T-cell (primary cell): ENCODE data around the gene SHC2. TPM values are rescaled to one million over a fixed set of nuclear protein-coding genes. Genes with fewer than 3 reads are reported as not detected.

Experiments
- ATAC-seq, 4 experiments: fragments of 200-7000 bp in 3 of 4; fragments of 150-1000 bp in 1 of 4; cut with Tn5 transposase; replicated peaks in 1 of 4; 1 replicate in 3 of 4; 2 replicates in 1 of 4; pipeline ENCODE4 v1.10.0; 2021; ENCODE audit warnings: moderate library complexity in 3 of 4, mild to moderate bottlenecking in 2 of 4, moderate number of reproducible peaks in 1 of 4
- CTCF ChIA-PET, 2 donors: fragments of 300-600 bp; sonication (Branson Sonifier 250); formaldehyde crosslinking; loops; one replicate each; lab custom pipeline; 2022; ENCODE audit warnings: antibody characterized with exemption in 2 of 2; lab: Charles Lee
- POLR2A ChIA-PET, 2 donors: fragments of 300-600 bp; sonication (Branson Sonifier 250); formaldehyde crosslinking; loops; one replicate each; lab custom pipeline; 2022; ENCODE audit warnings: antibody characterized with exemption in 2 of 2; lab: Charles Lee
- DNase-seq, 35 experiments: peaks; one replicate each; pipeline versions ENCODE4 v3.0.0 to v3.0.0-alpha.2; 2013 to 2023
- H3K27ac ChIP-seq: one replicate; pipeline ENCODE4 v1.5.1; 2013; ENCODE audit warnings: low read length
- H3K27me3 ChIP-seq, 2 experiments: replicated peaks in 1 of 2; 1 replicate in 1 of 2; 2 replicates in 1 of 2; pipeline versions ENCODE4 v1.6.1 to v1.7.0; 2013; ENCODE audit warnings: low read length in 1 of 2, mixed read lengths in 1 of 2; ENCODE audit not compliant: control insufficient read depth in 2 of 2, insufficient read depth in 2 of 2; ENCODE audit errors: extremely low read depth in 1 of 2
- H3K36me3 ChIP-seq, 2 donors: 1 replicate in 1 of 2; 2 replicates in 1 of 2; pipeline versions ENCODE4 v1.6.1 to v1.7.0; 2013; ENCODE audit warnings: low read length in 1 of 2; ENCODE audit not compliant: control insufficient read depth in 2 of 2, insufficient read depth in 1 of 2; ENCODE audit errors: extremely low read depth in 1 of 2
- H3K4me1 ChIP-seq, 2 experiments: 1 replicate in 1 of 2; 2 replicates in 1 of 2; pipeline versions ENCODE4 v1.6.1 to v1.7.0; 2013; ENCODE audit warnings: low read length in 2 of 2, mixed read lengths in 1 of 2; ENCODE audit not compliant: insufficient read depth in 2 of 2, control insufficient read depth in 1 of 2; ENCODE audit errors: extremely low read depth in 1 of 2
- H3K4me3 ChIP-seq, 2 donors: 1 replicate in 1 of 2; 2 replicates in 1 of 2; pipeline versions ENCODE4 v1.5.1 to v1.7.0; 2013; ENCODE audit warnings: mild to moderate bottlenecking in 2 of 2, low read length in 1 of 2, moderate library complexity in 1 of 2; ENCODE audit not compliant: control insufficient read depth in 1 of 2; ENCODE audit errors: extremely low read depth in 1 of 2
- H3K9me3 ChIP-seq: 2 replicates; pipeline ENCODE4 v1.7.0; 2013
- H3K27ac Mint-ChIP-seq, 2 donors: one replicate each; pipeline ENCODE4 v1.8.0; 2020 to 2021; ENCODE audit warnings: mild to moderate bottlenecking in 2 of 2, mixed read lengths in 2 of 2
- H3K27me3 Mint-ChIP-seq, 2 donors: one replicate each; pipeline ENCODE4 v1.8.0; 2021 to 2022; ENCODE audit warnings: mixed read lengths in 2 of 2
- H3K36me3 Mint-ChIP-seq: one replicate; pipeline ENCODE4 v1.8.0; 2021; ENCODE audit warnings: mixed read lengths
- H3K4me1 Mint-ChIP-seq, 3 donors: one replicate each; pipeline ENCODE4 v1.8.0; 2020 to 2022; ENCODE audit warnings: mixed read lengths in 3 of 3, mild to moderate bottlenecking in 1 of 3
- H3K4me3 Mint-ChIP-seq, 3 donors: one replicate each; pipeline ENCODE4 v1.8.0; 2020 to 2022; ENCODE audit warnings: mild to moderate bottlenecking in 3 of 3, mixed read lengths in 3 of 3, moderate library complexity in 3 of 3
- H3K9me3 Mint-ChIP-seq, 3 donors: one replicate each; pipeline ENCODE4 v1.8.0; 2020 to 2022; ENCODE audit warnings: mixed read lengths in 3 of 3
- WGBS: methylation state at CpG from one replicate; pipeline ENCODE4 v1.1.5; 2013; ENCODE audit warnings: missing lambda C conversion rate; ENCODE audit not compliant: insufficient coverage; 5-methylcytosine and 5-hydroxymethylcytosine counted together
- total RNA-seq, 35 experiments: library from RNA in 6 of 35; stranded (reverse) in 6 of 35; fragments of 120-200 nt in 1 of 35; gene quantifications; one replicate each; pipeline versions ENCODE4 v1.2.1 to v1.2.4 and lab custom pipeline; 2013 to 2026

The SHC2 gene
- total RNA-seq, 5 donors from 2014 or later (not counting 1 experiment from before 2014, with no cell fraction given), result 0.66 to 4.4 (median 3.4) TPM

DNA sequence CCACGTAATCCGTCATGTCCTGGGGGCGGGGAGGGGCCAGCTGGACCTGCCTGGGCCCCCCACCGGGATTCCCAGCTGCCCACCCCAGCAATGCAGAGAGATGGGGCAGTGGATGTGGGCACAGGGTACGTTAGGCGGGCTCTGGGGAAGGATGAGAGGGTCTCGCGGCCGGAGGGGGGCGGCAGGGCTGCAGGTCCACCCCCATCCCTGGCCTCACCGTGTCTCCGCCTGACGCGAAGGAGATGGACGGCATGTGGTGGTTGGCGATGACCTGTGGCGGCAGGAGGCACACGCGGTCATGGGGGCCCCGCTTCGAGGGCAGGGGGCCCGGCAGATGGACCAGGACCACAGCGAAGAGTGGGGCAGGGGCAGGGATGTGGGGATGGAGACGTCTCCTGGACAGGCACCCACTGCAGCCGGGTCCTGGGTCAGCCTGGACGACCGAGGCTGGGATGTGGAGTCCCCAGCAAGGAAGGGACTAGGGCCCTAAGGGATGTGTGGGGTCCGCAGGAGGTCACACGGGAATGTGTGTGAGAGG is 24.4 kb downstream of the SHC2 start:
- Histone ChIP-seq H3K4me1 (no peaks in the 10 kb centered on the region), H3K9me3 (no peaks in the 10 kb centered on the region), H3K36me3 (no peaks in the 10 kb centered on the region), H3K27me3 (peaks cover 0 to 65% of the 10 kb centered on the region in 2 experiments), H3K4me3 (no peak overlapping the region), H3K27ac (no peak overlapping the region)
- Mint-ChIP-seq H3K9me3 (no peaks in the 10 kb centered on the region), H3K4me3 (no peak overlapping the region), H3K4me1 (no peaks in the 10 kb centered on the region), H3K36me3 (no peaks in the 10 kb centered on the region), H3K27ac (no peak overlapping the region), H3K27me3 (peaks cover 8 to 28% of the 10 kb centered on the region in 2 donors)
- ATAC-seq (no peak), DNase-seq (no peak)
- ChIA-PET POLR2A (no interaction called here), CTCF (interaction anchor here in 1 of 2 donors (0.6 kb wide), 1 partner anchor 255 kb away, joined by 4 read pairs; no protein-coding TSS in a partner anchor)
- 90% methylated on average over 23 of the region's 29 CpGs for WGBS

DNA sequence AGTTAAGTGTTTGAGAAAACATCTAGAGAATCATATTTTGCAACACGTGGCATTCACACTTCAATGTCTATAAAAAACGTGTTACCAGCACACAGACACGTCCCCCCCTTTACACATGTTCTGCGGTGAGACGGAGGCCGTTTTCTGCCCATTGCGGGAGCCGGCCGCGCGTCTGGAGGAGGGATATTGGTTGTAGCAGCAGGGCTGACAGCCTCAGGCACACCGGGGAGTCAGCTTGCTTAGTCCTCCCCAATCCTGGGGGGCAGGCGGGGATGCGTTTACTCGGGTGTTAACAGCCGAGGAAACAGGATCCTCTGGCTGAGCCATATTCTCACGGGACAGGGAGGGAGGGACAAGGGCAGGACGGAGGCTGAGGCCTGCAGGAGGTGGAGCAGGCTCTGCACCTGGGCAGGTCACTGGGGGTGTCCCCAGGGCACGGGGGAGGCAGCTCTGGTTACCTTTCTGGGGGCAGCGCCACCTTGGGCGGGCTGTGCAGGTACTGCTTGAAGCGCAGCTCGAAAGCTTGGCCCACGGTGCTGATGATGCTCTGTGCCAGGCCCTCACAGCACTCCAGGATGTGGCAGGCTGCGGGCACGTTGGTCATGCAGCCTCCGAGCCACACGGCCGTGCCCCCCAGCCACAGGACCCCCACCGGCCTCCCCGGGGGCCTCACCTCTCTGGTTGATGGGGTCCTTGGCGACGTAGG is 25.0 kb downstream of the SHC2 start:
- no peak overlapping the region for H3K27ac Mint-ChIP-seq
- H3K9me3 Mint-ChIP-seq, result no peaks in the 10 kb centered on the region
- ChIA-PET CTCF (no interaction called here), POLR2A (no interaction called here)
- no peak overlapping the region for H3K27ac ChIP-seq
- H3K4me1 Mint-ChIP-seq, result no peaks in the 10 kb centered on the region
- H3K4me3 Mint-ChIP-seq, result no peak overlapping the region
- DNase-seq (no peak), ATAC-seq (no peak)
- WGBS, result 77% methylated on average over 25 of the region's 33 CpGs
- H3K4me3 ChIP-seq, result no peak overlapping the region
- peaks cover 7 to 23% of the 10 kb centered on the region in 2 donors for H3K27me3 Mint-ChIP-seq
- peaks cover 0 to 58% of the 10 kb centered on the region in 2 experiments for H3K27me3 ChIP-seq
- H3K9me3 ChIP-seq, result no peaks in the 10 kb centered on the region
- no peaks in the 10 kb centered on the region for H3K36me3 ChIP-seq
- no peaks in the 10 kb centered on the region for H3K4me1 ChIP-seq
- H3K36me3 Mint-ChIP-seq, result no peaks in the 10 kb centered on the region

- ATAC-seq (no peak), DNase-seq (no peak)
- Histone ChIP-seq H3K4me1 (no peaks in the 10 kb centered on the region), H3K27ac (no peak overlapping the region), H3K27me3 (peaks cover 0 to 52% of the 10 kb centered on the region in 2 experiments), H3K9me3 (no peaks in the 10 kb centered on the region), H3K4me3 (no peak overlapping the region), H3K36me3 (no peaks in the 10 kb centered on the region)
- no peak overlapping the region for H3K4me3 Mint-ChIP-seq
- H3K27me3 Mint-ChIP-seq, result peaks cover 7 to 20% of the 10 kb centered on the region in 2 donors
- H3K4me1 Mint-ChIP-seq, result no peaks in the 10 kb centered on the region
- CTCF ChIA-PET, result no interaction called here
- H3K9me3 Mint-ChIP-seq, result no peaks in the 10 kb centered on the region
- POLR2A ChIA-PET, result no interaction called here
- 83% methylated on average over 24 of the region's 26 CpGs for WGBS
- no peak overlapping the region for H3K27ac Mint-ChIP-seq
- no peaks in the 10 kb centered on the region for H3K36me3 Mint-ChIP-seq
Measured at GRCh38 chr19:435056-435706, 25.7 kb downstream of the SHC2 start.

DNA sequence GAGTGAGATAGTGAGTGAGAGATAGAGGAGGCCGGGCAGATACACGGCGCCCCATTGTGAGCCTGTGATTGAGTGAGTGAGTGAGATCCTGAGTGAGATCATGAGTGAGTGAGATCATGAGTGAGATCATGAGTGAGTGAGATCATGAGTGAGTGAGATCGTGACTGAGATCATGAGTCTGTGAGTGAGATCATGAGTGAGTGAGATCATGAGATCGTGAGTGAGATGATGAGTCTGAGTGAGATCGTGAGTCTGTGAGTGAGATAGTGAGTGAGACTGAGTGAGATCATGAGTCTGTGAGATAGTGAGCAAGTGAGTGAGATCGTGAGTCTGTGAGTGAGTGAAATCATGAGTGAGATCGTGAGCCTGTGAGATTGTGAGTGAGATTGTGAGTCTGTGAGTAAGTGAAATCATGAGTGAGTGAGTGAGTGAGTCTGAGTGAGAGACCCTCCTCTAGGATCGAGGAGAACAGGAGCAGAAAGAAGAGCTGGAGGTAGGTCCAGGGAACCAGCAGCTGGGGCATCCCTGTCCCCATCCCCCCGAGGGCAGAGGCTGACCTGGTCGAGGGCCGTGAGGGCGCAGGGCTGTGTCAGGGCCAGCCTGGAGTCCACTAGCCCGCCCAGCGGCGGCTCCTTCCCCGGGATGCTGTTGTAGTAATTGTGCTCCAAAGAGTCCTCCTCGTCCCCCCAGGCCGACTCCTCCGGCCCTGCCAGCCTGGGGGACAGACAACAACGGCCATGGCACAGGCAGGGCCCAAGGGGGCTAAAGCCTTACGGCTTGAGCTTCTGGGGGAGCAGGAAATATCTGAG is 26.5 kb downstream of the SHC2 start:
- 83% methylated on average over 19 of the region's 22 CpGs for WGBS
- no peak overlapping the region for H3K27ac Mint-ChIP-seq
- no peaks in the 10 kb centered on the region for H3K36me3 ChIP-seq
- no peaks in the 10 kb centered on the region for H3K4me1 ChIP-seq
- H3K4me3 ChIP-seq, result no peak overlapping the region
- H3K27ac ChIP-seq, result no peak overlapping the region
- no peaks in the 10 kb centered on the region for H3K9me3 ChIP-seq
- no peaks in the 10 kb centered on the region for H3K9me3 Mint-ChIP-seq
- no peak for ATAC-seq
- H3K4me3 Mint-ChIP-seq, result no peak overlapping the region
- peaks cover 0 to 44% of the 10 kb centered on the region in 2 experiments for H3K27me3 ChIP-seq
- H3K4me1 Mint-ChIP-seq, result no peaks in the 10 kb centered on the region
- peaks cover 3 to 16% of the 10 kb centered on the region in 2 donors for H3K27me3 Mint-ChIP-seq
- no peak for DNase-seq
- H3K36me3 Mint-ChIP-seq, result no peaks in the 10 kb centered on the region
- ChIA-PET CTCF (no interaction called here), POLR2A (no interaction called here)

DNA sequence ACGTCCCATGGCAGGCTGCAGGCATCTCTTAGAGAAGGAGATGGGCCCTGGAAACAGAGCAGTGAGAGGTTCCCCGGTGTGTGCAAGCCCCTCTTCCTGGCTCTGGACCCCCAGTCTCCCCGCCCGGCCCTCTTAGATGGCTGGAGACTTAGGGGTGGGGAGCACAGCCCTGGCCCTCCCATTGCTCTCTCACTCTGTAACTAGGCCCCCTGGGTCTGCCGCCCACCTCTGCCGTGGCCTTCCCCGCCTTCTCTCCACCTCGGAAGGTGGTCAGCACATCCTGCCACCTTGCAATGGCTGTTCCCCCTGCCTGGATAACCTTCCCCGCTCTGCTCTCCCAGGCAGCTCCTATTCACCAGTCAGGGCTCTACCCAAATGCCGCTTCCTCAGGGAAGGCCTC is 30.1 kb downstream of the SHC2 start:
- CTCF ChIA-PET, result no interaction called here
- peaks cover 0 to 5% of the 10 kb centered on the region in 2 donors for H3K27me3 Mint-ChIP-seq
- 100% methylated on average over 5 of the region's 10 CpGs for WGBS

GRCh38 chr19:428149-428548 is 32.7 kb downstream of the SHC2 start:
- no peaks in the 10 kb centered on the region for H3K9me3 Mint-ChIP-seq
- no peak overlapping the region for H3K4me3 Mint-ChIP-seq
- no peaks in the 10 kb centered on the region for H3K36me3 Mint-ChIP-seq
- WGBS, result 90% methylated on average over 14 of the region's 15 CpGs
- no peaks in the 10 kb centered on the region for H3K27me3 Mint-ChIP-seq
- no peak overlapping the region for H3K27ac Mint-ChIP-seq
- peaks cover 0 to 27% of the 10 kb centered on the region in 2 experiments for H3K27me3 ChIP-seq
- CTCF ChIA-PET, result no interaction called here
- H3K36me3 ChIP-seq, result no peaks in the 10 kb centered on the region
- no peaks in the 10 kb centered on the region for H3K4me1 ChIP-seq
- ATAC-seq, result no peak
- DNase-seq, result no peak
- H3K4me1 Mint-ChIP-seq, result no peaks in the 10 kb centered on the region
- no peaks in the 10 kb centered on the region for H3K9me3 ChIP-seq
- no peak overlapping the region for H3K4me3 ChIP-seq
- POLR2A ChIA-PET, result no interaction called here
- H3K27ac ChIP-seq, result no peak overlapping the region

More for the DNA sequence above, 30.1 kb downstream of the SHC2 start:
- Mint-ChIP-seq H3K36me3 (no peaks in the 10 kb centered on the region), H3K4me1 (no peaks in the 10 kb centered on the region), H3K9me3 (no peaks in the 10 kb centered on the region), H3K4me3 (no peak overlapping the region), H3K27ac (no peak overlapping the region)
- Histone ChIP-seq H3K4me3 (no peak overlapping the region), H3K36me3 (no peaks in the 10 kb centered on the region), H3K27me3 (peaks cover 0 to 18% of the 10 kb centered on the region in 2 experiments), H3K27ac (no peak overlapping the region), H3K9me3 (no peaks in the 10 kb centered on the region), H3K4me1 (no peaks in the 10 kb centered on the region)
- POLR2A ChIA-PET, result no interaction called here
- DNase-seq, result no peak
- ATAC-seq, result no peak
